ENCODE measurements around the gene MAD1L1. TPM values are rescaled to one million over a fixed set of nuclear protein-coding genes. Genes with fewer than 3 reads are reported as not detected.

The MAD1L1 gene
- total RNA-seq, 1 experiment from 2014 or later = 38.5 TPM

DNA sequence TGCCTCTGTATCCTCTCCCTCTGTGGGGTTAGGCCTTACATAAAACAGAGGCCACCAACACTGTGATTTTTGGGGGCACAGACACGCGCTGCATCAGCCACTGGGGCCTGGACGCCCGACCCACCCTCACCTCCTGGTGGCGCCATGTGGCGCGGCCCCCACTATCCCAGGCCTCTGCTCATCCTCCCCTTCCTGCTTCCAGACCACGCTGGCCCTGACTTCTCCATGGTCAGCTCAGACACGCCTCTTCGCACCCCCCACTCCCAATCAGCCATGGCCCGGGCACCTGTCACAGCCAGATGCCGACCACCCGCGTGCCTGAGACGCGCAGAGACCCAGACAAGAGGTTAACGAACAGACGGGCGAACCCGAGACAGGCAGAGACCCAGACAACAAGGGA, 298.7 kb downstream of the MAD1L1 start:
- H3K79me2 ChIP-seq (ENCODE audit: insufficient read depth, low read length) = no peaks in the 10 kb centered on the region; the same call in 1 of the 2 replicates
- RAD21 ChIA-PET (ENCODE audit: low non-redundant PET in 1 of 2, low total read pairs in 2 of 2, uncharacterized antibody in 2 of 2, unreplicated experiment in 2 of 2) = no interaction called here
- POLR2A ChIA-PET = no interaction called here

GRCh38 chr7:1933066-1933750, 299.5 kb downstream of the MAD1L1 start:
- Histone ChIP-seq H3K4me2 (ENCODE audit: low read length) (no peak overlapping the region), H2AFZ (ENCODE audit: low read depth, low read length, poor library complexity, severe bottlenecking) (no peak overlapping the region), H3K4me3 (replicated peaks in 1 of 2; ENCODE audit: low read depth in 1 of 2, low read length in 2 of 2) (no peak overlapping the region), H3K9me2 (ENCODE audit: insufficient read depth) (no peaks in the 10 kb centered on the region), H3K4me1 (ENCODE audit: control insufficient read depth in 1 of 2, insufficient read depth in 2 of 2, low read length in 2 of 2) (peaks cover 0 to 6% of the 10 kb centered on the region in 2 experiments; a peak in 3 of 4 replicates), H3K9me3 (ENCODE audit: control insufficient read depth in 1 of 2, insufficient read depth in 1 of 2, low read depth in 1 of 2, low read length in 2 of 2) (no peaks in the 10 kb centered on the region), H3K9ac (ENCODE audit: low read length) (no peak overlapping the region), H3K79me2 (ENCODE audit: insufficient read depth, low read length) (no peaks in the 10 kb centered on the region; the same call in 1 of the 2 replicates), H3K36me3 (ENCODE audit: control insufficient read depth in 1 of 2, insufficient read depth in 2 of 2, low read length in 2 of 2) (no peaks in the 10 kb centered on the region), H4K20me1 (ENCODE audit: insufficient read depth) (no peaks in the 10 kb centered on the region), H3K27ac (ENCODE audit: low read depth, low read length) (no peak overlapping the region), H3K27me3 (ENCODE audit: insufficient read depth, low read length) (no peaks in the 10 kb centered on the region)
- RAD21 ChIA-PET (ENCODE audit: low non-redundant PET in 1 of 2, low total read pairs in 2 of 2, uncharacterized antibody in 2 of 2, unreplicated experiment in 2 of 2) = no interaction called here
- BruUV-seq (replicated peaks) = no TSS peak
- no peak for DNase-seq (ENCODE audit: low read depth, low spot score)
- CTCF ChIA-PET = no interaction called here
- POLR2A ChIA-PET = no interaction called here
- TF ChIP-seq CBX3 (IDR thresholded peaks at IDR 0.05; ENCODE audit: low read depth) (no peak), POLR2A (IDR thresholded peaks at IDR 0.05; ENCODE audit: borderline replicate concordance, extremely low read depth, insufficient read depth, insufficient read length) (no peak), EZH2 (IDR thresholded peaks at IDR 0.05) (no peak), SRF (IDR thresholded peaks at IDR 0.05; ENCODE audit: low read depth) (no peak), JUND (IDR thresholded peaks at IDR 0.05) (no peak), ZBTB33 (IDR thresholded peaks at IDR 0.05; ENCODE audit: extremely low read depth, insufficient replicate concordance, low read length) (no peak), ZFX (IDR thresholded peaks at IDR 0.05) (no peak), CEBPB (IDR thresholded peaks at IDR 0.05; ENCODE audit: low read depth) (no peak), EGR1 (IDR thresholded peaks at IDR 0.05; ENCODE audit: low read depth) (no peak), YY1 (IDR thresholded peaks at IDR 0.05; ENCODE audit: extremely low read depth, insufficient replicate concordance, low read depth, low read length) (no peak), EZH2phosphoT487 (IDR thresholded peaks at IDR 0.05; ENCODE audit: borderline replicate concordance) (no peak), CTCF (IDR thresholded peaks at IDR 0.05 in 2 of 3, conservative IDR thresholded peaks at IDR 0.05 in 1 of 3; ENCODE audit: borderline replicate concordance in 1 of 3, insufficient read depth in 1 of 3, low read depth in 2 of 3, low read length in 2 of 3) (no peak), RAD21 (IDR thresholded peaks at IDR 0.05; ENCODE audit: low read depth) (no peak)
- TF ChIP-seq, protein P1, sequence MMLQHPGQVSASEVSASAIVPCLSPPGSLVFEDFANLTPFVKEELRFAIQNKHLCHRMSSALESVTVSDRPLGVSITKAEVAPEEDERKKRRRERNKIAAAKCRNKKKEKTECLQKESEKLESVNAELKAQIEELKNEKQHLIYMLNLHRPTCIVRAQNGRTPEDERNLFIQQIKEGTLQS (IDR thresholded peaks at IDR 0.05) = no peak
- intact Hi-C loops (cut with micrococcal nuclease) = no loop called here
- ATAC-seq = no peak

More for the DNA sequence above, 298.7 kb downstream of the MAD1L1 start:
- BruUV-seq (replicated peaks) = no TSS peak
- no peak overlapping the region for H3K27ac ChIP-seq (ENCODE audit: low read depth, low read length)
- no peak for ATAC-seq
- intact Hi-C loops (cut with micrococcal nuclease) = no loop called here
- H4K20me1 ChIP-seq (ENCODE audit: insufficient read depth) = no peaks in the 10 kb centered on the region
- no peaks in the 10 kb centered on the region for H3K36me3 ChIP-seq (ENCODE audit: control insufficient read depth in 1 of 2, insufficient read depth in 2 of 2, low read length in 2 of 2)
- H3K9me3 ChIP-seq (ENCODE audit: control insufficient read depth in 1 of 2, insufficient read depth in 1 of 2, low read depth in 1 of 2, low read length in 2 of 2) = no peaks in the 10 kb centered on the region
- DNase-seq (ENCODE audit: low read depth, low spot score) = no peak
- TF ChIP-seq CBX3 (IDR thresholded peaks at IDR 0.05; ENCODE audit: low read depth) = no peak
- TF ChIP-seq TCF7L2 (IDR thresholded peaks at IDR 0.05; ENCODE audit: borderline replicate concordance, extremely low read depth, insufficient read depth, insufficient read length) = no peak
- TF ChIP-seq ZNF274 (IDR thresholded peaks at IDR 0.05; ENCODE audit: low read depth, low read length) = no peak
- H3K27me3 ChIP-seq (ENCODE audit: insufficient read depth, low read length) = no peaks in the 10 kb centered on the region
- H3K9ac ChIP-seq (ENCODE audit: low read length) = no peak overlapping the region
- H2AFZ ChIP-seq (ENCODE audit: low read depth, low read length, poor library complexity, severe bottlenecking) = no peak overlapping the region
- peaks cover 0 to 6% of the 10 kb centered on the region in 2 experiments; a peak in 3 of 4 replicates for H3K4me1 ChIP-seq (ENCODE audit: control insufficient read depth in 1 of 2, insufficient read depth in 2 of 2, low read length in 2 of 2)
- no peaks in the 10 kb centered on the region for H3K9me2 ChIP-seq (ENCODE audit: insufficient read depth)
- no peak overlapping the region for H3K4me2 ChIP-seq (ENCODE audit: low read length)
- no peak overlapping the region for H3K4me3 ChIP-seq (replicated peaks in 1 of 2; ENCODE audit: low read depth in 1 of 2, low read length in 2 of 2)
- CTCF ChIA-PET = no interaction called here
